OCI-LY3 (cell line): Measurements from ENCODE around the gene CELA2A.

Source experiments
- CTCF ChIP-seq: fragments of 200-600, 300-600 bp; sonication (generic); IDR thresholded peaks from 2 replicates; pipeline ENCODE4 v1.5.1; 2014; ENCODE audit warnings: antibody characterized with exemption, low read length, low read depth
- EZH2phosphoT487 ChIP-seq: fragments of 200-600 bp; shearing (Covaris generic); IDR thresholded peaks from 2 replicates; pipeline ENCODE4 v1.6.1; 2018; ENCODE audit warnings: antibody characterized with exemption, mixed run types, low read depth

GRCh38 chr1:15493869-15494390 lies 37.4 kb downstream of the CELA2A start:
- TF ChIP-seq CTCF (no peak), EZH2phosphoT487 (no peak)
